C4-2B (cell line): Measurements from ENCODE around the gene LARGE1.

ENCODE experiments used
- H3K27ac ChIP-seq: fragments of 450-650 bp; 2 replicates; pipeline ENCODE4 v1.5.1; 2017
- ZFX ChIP-seq: fragments of 450-650 bp; IDR thresholded peaks from 2 replicates; pipeline ENCODE4 v1.6.1; 2017
- TF ChIP-seq, protein P1 (sequence below): fragments of 450-650 bp; conservative IDR thresholded peaks from 2 replicates; pipeline ENCODE4 v1.5.1; 2017; ENCODE audit warnings: mild to moderate bottlenecking

The LARGE1 gene

DNA sequence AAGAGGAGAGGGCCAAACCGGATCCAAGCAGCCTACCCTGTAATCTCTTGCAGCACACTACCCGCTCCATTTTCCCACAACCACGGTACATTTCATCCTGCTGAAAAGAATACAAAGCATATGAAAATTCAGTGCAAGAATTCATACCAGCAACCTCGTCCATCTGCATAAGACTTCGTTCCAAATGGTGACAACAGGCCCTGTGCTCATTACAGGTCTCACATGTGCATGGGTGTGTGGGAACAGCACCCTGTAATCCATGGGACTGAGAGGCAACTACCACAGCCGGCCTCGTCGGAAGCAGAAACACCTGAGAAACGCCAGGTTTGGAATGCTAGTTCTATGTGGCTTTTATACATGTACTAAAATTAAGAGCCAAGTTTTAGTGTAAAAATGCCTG lies 52.3 kb downstream of the LARGE1 start:
- no peak overlapping the region for H3K27ac ChIP-seq
- TF ChIP-seq ZFX = no peak
- TF ChIP-seq, protein P1, sequence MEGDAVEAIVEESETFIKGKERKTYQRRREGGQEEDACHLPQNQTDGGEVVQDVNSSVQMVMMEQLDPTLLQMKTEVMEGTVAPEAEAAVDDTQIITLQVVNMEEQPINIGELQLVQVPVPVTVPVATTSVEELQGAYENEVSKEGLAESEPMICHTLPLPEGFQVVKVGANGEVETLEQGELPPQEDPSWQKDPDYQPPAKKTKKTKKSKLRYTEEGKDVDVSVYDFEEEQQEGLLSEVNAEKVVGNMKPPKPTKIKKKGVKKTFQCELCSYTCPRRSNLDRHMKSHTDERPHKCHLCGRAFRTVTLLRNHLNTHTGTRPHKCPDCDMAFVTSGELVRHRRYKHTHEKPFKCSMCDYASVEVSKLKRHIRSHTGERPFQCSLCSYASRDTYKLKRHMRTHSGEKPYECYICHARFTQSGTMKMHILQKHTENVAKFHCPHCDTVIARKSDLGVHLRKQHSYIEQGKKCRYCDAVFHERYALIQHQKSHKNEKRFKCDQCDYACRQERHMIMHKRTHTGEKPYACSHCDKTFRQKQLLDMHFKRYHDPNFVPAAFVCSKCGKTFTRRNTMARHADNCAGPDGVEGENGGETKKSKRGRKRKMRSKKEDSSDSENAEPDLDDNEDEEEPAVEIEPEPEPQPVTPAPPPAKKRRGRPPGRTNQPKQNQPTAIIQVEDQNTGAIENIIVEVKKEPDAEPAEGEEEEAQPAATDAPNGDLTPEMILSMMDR = no peak

DNA sequence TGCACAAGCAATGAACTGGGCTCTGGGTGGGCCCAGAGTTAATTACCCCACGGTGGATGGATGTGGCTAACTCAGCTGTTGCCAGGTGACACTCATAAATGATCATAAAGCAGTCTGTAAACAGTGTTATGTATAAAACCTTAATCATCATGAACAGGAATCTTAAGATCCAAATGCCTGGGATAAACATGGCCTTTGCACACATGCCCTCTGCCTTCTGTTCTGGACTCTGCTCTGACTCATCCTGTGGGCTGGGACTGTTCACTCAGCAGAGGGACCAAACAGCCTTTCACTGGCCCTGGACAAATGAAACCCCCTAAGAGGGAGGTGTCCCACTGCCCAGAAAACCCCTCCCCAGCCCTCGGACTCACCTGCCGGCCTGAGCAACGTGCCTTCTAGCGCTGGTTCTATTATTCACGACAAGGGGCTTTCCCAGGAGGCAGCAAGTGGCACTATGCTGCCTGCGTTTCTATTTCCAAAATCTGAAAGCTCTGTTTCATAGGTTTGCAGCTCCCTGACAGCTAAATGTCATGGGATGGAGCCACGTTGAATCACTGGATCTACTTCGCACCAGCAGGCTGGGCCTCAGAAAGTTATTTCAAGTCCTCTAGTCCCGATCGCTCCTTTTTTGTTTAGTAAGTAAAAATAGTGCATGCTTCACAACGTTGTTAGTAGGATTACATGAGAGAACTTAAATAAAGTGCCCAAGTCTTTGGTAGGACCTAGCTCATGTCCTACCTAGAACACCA lies 53.0 kb downstream of the LARGE1 start:
- no peak overlapping the region for H3K27ac ChIP-seq
- no peak for TF ChIP-seq ZFX
- TF ChIP-seq, protein P1 = no peak

DNA sequence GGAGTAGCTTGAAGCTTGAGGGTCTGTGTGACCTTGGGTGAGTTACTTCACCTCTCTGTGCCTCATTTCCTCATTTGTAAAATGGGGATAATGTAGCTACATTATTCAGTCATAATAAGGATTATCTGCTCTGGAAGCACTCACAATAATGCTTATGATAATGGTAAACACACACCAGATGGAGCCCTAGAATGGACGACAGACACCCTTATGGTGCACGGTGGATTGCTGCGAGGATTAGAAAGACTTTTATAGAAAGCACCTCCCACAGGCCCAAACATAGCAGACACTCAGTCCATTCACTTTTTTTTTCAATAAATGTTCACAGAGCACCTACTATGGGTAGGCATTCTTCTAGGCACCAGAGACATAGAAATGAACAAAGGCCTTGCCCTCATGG lies 53.8 kb downstream of the LARGE1 start:
- TF ChIP-seq ZFX = no peak
- TF ChIP-seq, protein P1 = no peak
- no peak overlapping the region for H3K27ac ChIP-seq

DNA sequence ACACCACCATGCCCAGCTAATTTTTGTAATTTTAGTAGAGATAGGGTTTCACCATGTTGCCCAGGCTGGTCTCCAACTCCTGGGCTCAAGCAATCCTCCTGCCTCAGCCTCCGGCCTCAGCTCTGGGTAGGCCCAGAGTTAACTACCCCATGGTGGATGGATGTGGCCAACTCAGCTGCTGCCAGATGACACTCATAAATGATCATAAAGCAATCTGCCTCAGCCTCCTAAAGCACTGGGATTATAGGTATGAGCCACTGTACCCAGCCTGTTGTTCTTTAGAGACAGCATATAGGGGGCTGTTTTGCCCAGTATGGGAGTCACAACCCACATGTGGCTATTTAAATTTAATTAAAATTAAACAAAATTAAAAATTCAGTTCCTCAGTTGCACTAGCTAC lies 54.3 kb downstream of the LARGE1 start:
- H3K27ac ChIP-seq = no peak overlapping the region
- TF ChIP-seq, protein P1 = no peak
- no peak for TF ChIP-seq ZFX

DNA sequence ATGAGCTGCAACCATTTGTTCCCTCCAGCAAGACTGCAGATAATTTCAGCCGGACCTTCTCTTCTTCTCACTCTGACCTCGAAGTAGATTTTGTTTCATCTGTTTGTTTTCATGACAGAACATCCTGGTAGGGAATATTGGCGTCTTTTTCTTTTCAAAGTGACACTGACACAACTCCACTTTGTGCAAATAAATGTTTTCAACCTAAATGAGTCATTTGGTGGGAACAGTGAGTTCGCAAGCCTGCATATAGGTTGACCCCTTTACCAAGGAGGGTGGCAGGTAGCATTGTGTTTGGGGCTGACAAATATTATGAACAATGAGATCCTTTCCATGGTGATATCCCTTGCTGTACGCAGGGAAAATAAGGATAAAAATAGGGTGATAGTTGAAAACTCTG lies 55.0 kb downstream of the LARGE1 start:
- H3K27ac ChIP-seq = no peak overlapping the region
- TF ChIP-seq, protein P1 = no peak
- no peak for TF ChIP-seq ZFX

DNA sequence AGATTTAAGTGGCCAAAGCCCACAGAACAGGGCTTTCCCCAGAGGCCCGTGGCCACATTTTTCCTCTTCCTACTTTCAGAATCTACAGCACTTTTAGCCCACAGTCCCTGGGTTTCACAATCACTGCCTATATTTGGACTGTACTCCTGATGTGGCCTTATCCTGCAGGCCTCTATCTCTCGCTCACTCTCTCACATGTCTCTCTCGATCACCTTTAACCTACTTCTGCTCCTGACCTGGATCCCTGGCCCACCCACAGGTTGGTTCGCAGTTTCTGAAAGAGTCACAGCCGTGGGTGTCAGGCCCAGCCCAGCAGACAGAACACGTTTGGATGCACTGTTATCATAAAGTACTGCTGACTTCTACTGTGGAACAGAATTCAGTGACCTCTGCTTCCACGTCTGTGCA lies 55.5 kb downstream of the LARGE1 start:
- TF ChIP-seq ZFX = no peak
- TF ChIP-seq, protein P1 = no peak
- H3K27ac ChIP-seq = no peak overlapping the region

DNA sequence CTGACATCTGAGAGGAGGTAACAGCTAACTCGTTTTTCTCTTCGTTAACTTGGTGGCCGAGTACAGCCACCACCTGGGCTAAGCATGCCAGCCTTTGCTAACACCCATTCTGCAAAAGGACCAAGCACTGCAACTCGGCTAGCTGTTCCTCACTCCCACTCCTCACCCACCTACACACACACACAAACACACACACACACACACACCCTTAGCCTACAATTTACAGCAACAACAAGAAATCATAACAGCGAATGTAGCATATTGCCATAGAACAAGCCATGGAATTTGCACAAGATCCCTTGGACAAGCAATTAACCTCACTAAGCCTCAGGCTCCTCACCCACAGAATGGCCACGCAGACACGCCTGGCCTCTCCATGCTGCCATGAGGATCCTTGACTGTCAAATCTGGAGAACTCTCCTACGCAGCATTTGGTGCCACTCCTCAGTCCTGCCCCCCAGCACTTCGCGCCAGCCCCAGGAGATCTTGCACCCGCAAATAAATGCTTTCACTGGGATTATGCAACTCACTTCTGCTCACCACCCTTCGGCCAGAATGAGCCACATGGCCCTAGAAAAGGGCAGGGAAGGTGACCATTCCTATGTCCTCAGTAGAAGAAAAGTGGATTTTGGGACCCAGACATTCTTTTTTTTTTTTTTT lies 58.9 kb downstream of the LARGE1 start:
- H3K27ac ChIP-seq = no peak overlapping the region
- TF ChIP-seq, protein P1 = no peak
- no peak for TF ChIP-seq ZFX
